ENCODE data around the gene NAPA.

Gene NAPA

GRCh38 chr19:47445527-47445926, 69.3 kb downstream of the NAPA start:
- Histone ChIP-seq H2AFZ (ENCODE audit: low read length) (no peak overlapping the region), H3K27ac (ENCODE audit: low read depth, low read length, poor library complexity, severe bottlenecking) (no peak overlapping the region), H3K4me1 (ENCODE audit: insufficient read depth, low read length, severe bottlenecking) (peaks cover 4% of the 10 kb centered on the region), H3K36me3 (ENCODE audit: insufficient read depth, low read length) (no peaks in the 10 kb centered on the region), H4K20me1 (ENCODE audit: insufficient read depth, low read length) (no peaks in the 10 kb centered on the region), H3K4me2 (ENCODE audit: low read length) (no peak overlapping the region), H3K9me3 (ENCODE audit: low read length) (no peaks in the 10 kb centered on the region), H3K4me3 (ENCODE audit: low read depth, low read length, poor library complexity, severe bottlenecking) (no peak overlapping the region), H3K9me2 (ENCODE audit: low read depth, low read length) (no peaks in the 10 kb centered on the region), H3K79me2 (ENCODE audit: insufficient read depth, low read length) (no peaks in the 10 kb centered on the region), H3K27me3 (ENCODE audit: insufficient read depth, low read length) (no peaks in the 10 kb centered on the region; the same call in 1 of the 2 replicates), H3F3A (ENCODE audit: insufficient read depth, low read length) (no peaks in the 10 kb centered on the region), H3K9ac (ENCODE audit: low read length) (no peak overlapping the region)
- TF ChIP-seq CTCF (IDR thresholded peaks at IDR 0.05; ENCODE audit: low read length) (no peak), EZH2 (IDR thresholded peaks at IDR 0.05; ENCODE audit: borderline replicate concordance, low read length) (no peak)

DNA sequence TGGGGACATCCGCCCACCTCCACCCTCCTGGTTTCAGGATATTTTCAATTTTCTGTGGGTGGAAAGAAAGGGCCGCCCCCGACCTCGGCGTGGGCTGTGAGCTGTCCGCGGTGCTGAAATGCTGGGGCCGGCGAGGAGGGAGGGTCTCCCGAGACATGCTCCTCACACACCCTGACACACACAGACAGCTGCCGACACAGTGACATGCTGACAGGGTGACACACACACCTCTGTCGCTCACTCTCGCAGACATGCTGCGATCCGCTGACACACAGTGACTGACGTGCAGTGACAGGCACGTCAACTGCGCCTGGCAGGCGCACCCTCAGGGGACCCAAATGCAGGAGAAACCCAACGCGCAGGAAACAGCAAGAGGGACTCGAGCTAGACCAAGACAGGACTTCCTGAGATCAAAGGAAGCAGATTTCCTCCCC, 70.5 kb downstream of the NAPA start:
- Histone ChIP-seq H3K9me3 (ENCODE audit: low read length) (no peaks in the 10 kb centered on the region), H3K4me2 (ENCODE audit: low read length) (no peak overlapping the region), H3K79me2 (ENCODE audit: insufficient read depth, low read length) (no peaks in the 10 kb centered on the region), H3K27me3 (ENCODE audit: insufficient read depth, low read length) (peaks cover 3% of the 10 kb centered on the region; the same call in 1 of the 2 replicates), H3F3A (ENCODE audit: insufficient read depth, low read length) (no peaks in the 10 kb centered on the region), H3K4me1 (ENCODE audit: insufficient read depth, low read length, severe bottlenecking) (peaks cover 4% of the 10 kb centered on the region), H3K9ac (ENCODE audit: low read length) (no peak overlapping the region), H3K9me2 (ENCODE audit: low read depth, low read length) (no peaks in the 10 kb centered on the region), H3K36me3 (ENCODE audit: insufficient read depth, low read length) (no peaks in the 10 kb centered on the region), H3K4me3 (ENCODE audit: low read depth, low read length, poor library complexity, severe bottlenecking) (no peak overlapping the region), H2AFZ (ENCODE audit: low read length) (no peak overlapping the region), H4K20me1 (ENCODE audit: insufficient read depth, low read length) (no peaks in the 10 kb centered on the region), H3K27ac (ENCODE audit: low read depth, low read length, poor library complexity, severe bottlenecking) (no peak overlapping the region)
- TF ChIP-seq CTCF (IDR thresholded peaks at IDR 0.05; ENCODE audit: low read length), result no peak
- no peak for TF ChIP-seq EZH2 (IDR thresholded peaks at IDR 0.05; ENCODE audit: borderline replicate concordance, low read length)

GRCh38 chr19:47443331-47443730, 71.5 kb downstream of the NAPA start:
- peaks cover 3% of the 10 kb centered on the region; the same call in 1 of the 2 replicates for H3K27me3 ChIP-seq (ENCODE audit: insufficient read depth, low read length)
- no peak for TF ChIP-seq CTCF (IDR thresholded peaks at IDR 0.05; ENCODE audit: low read length)
- no peak for TF ChIP-seq EZH2 (IDR thresholded peaks at IDR 0.05; ENCODE audit: borderline replicate concordance, low read length)

More at GRCh38 chr19:47443331-47443730, 71.5 kb downstream of the NAPA start:
- Histone ChIP-seq H3K4me3 (ENCODE audit: low read depth, low read length, poor library complexity, severe bottlenecking) (no peak overlapping the region), H3K79me2 (ENCODE audit: insufficient read depth, low read length) (no peaks in the 10 kb centered on the region), H3K9me3 (ENCODE audit: low read length) (no peaks in the 10 kb centered on the region), H3F3A (ENCODE audit: insufficient read depth, low read length) (no peaks in the 10 kb centered on the region), H3K27ac (ENCODE audit: low read depth, low read length, poor library complexity, severe bottlenecking) (no peak overlapping the region), H3K4me1 (ENCODE audit: insufficient read depth, low read length, severe bottlenecking) (peaks cover 4% of the 10 kb centered on the region), H3K4me2 (ENCODE audit: low read length) (no peak overlapping the region), H4K20me1 (ENCODE audit: insufficient read depth, low read length) (no peaks in the 10 kb centered on the region), H3K9ac (ENCODE audit: low read length) (no peak overlapping the region), H3K36me3 (ENCODE audit: insufficient read depth, low read length) (no peaks in the 10 kb centered on the region), H2AFZ (ENCODE audit: low read length) (no peak overlapping the region), H3K9me2 (ENCODE audit: low read depth, low read length) (no peaks in the 10 kb centered on the region)
